Suprapubic skin (tissue), 4 donors: ENCODE measurements around the gene CBLIF. TPM values are rescaled to one million over a fixed set of nuclear protein-coding genes. Genes with fewer than 3 reads are reported as not detected.

Source experiments
- DNase-seq, 2 donors: peaks; one replicate each; pipeline ENCODE4 v3.0.0-alpha.2; 2019; ENCODE audit warnings: low spot score in 2 of 2
- H3K27ac ChIP-seq: fragments of 200-600 bp; sonication (generic); one replicate; pipeline ENCODE4 v1.5.1; 2019
- H3K27me3 ChIP-seq: fragments of 200-600 bp; sonication (generic); one replicate; pipeline ENCODE4 v1.5.1; 2019
- H3K36me3 ChIP-seq: fragments of 200-600 bp; sonication (generic); one replicate; pipeline ENCODE4 v1.5.1; 2019
- H3K4me1 ChIP-seq: fragments of 200-600 bp; sonication (generic); one replicate; pipeline ENCODE4 v1.5.1; 2019
- H3K4me3 ChIP-seq: fragments of 200-600 bp; sonication (generic); one replicate; pipeline ENCODE4 v1.5.1; 2019; ENCODE audit warnings: mild to moderate bottlenecking
- H3K9me3 ChIP-seq: fragments of 200-600 bp; sonication (generic); one replicate; pipeline ENCODE4 v1.5.1; 2019
- CTCF ChIP-seq, 2 donors: fragments of 200-600 bp in 1 of 2; fragments of 450-650 bp in 1 of 2; sonication (generic) in 1 of 2; IDR thresholded peaks; one replicate each; pipeline ENCODE4 v1.5.1; 2016 to 2019; ENCODE audit warnings: antibody characterized with exemption in 2 of 2, mild to moderate bottlenecking in 1 of 2, moderate library complexity in 1 of 2
- EP300 ChIP-seq: sonication (generic); formaldehyde crosslinking; IDR thresholded peaks from one replicate; pipeline ENCODE4 v1.6.1; 2017; ENCODE audit warnings: antibody characterized with exemption
- POLR2A ChIP-seq, 2 donors: fragments of 450-650 bp; IDR thresholded peaks; one replicate each; pipeline ENCODE4 v1.6.1; 2017; ENCODE audit warnings: antibody characterized with exemption in 2 of 2, mild to moderate bottlenecking in 2 of 2, moderate library complexity in 2 of 2
- POLR2AphosphoS5 ChIP-seq, 3 donors: sonication (generic); formaldehyde crosslinking; IDR thresholded peaks; one replicate each; pipeline ENCODE4 v1.6.1; 2017; ENCODE audit warnings: antibody characterized with exemption in 3 of 3
- WGBS: methylation state at CpG from one replicate; pipeline ENCODE4 v1.1.5; 2018; 5-methylcytosine and 5-hydroxymethylcytosine counted together
- total RNA-seq, 4 donors: library from RNA; depleted of rRNA; stranded (reverse); fragments of >200 nt; gene quantifications; one replicate each; pipeline ENCODE4 v1.1.0, GENCODE V29; 2016

Gene CBLIF
- total RNA-seq, 4 donors from 2014 or later, result not detected

GRCh38 chr11:59878575-59878974, 33.3 kb upstream of the CBLIF start, which contains the start of gene OOSP3:
TSS of gene OOSP3 (plus strand) at chr11:59878782. CDS start at chr11:59878809, 27 bp downstream.
- Histone ChIP-seq H3K27ac (no peak within 1 kb of the TSS), H3K4me3 (no peak within 1 kb of the TSS), H3K9me3 (no peaks in the 10 kb centered on the region), H3K4me1 (no peaks in the 10 kb centered on the region), H3K27me3 (no peaks in the 10 kb centered on the region), H3K36me3 (no peaks in the 10 kb centered on the region)
- no peak for DNase-seq
- TF ChIP-seq POLR2A (IDR thresholded peaks at IDR 0.05) (no peak), EP300 (no peak), CTCF (IDR thresholded peaks at IDR 0.05) (no peak), POLR2AphosphoS5 (IDR thresholded peaks at IDR 0.05) (no peak)
- whole genome bisulfite sequencing, result 54% methylated on average over 5 of the region's 5 CpGs

GRCh38 chr11:59877784-59878183, 32.5 kb upstream of the CBLIF start:
- H3K27ac ChIP-seq, result no peak overlapping the region
- H3K4me1 ChIP-seq, result no peaks in the 10 kb centered on the region
- H3K9me3 ChIP-seq, result no peaks in the 10 kb centered on the region
- no peak for DNase-seq
- no peaks in the 10 kb centered on the region for H3K27me3 ChIP-seq
- no peak overlapping the region for H3K4me3 ChIP-seq
- no peak for TF ChIP-seq EP300
- no peak for TF ChIP-seq CTCF (IDR thresholded peaks at IDR 0.05)
- TF ChIP-seq POLR2A (IDR thresholded peaks at IDR 0.05), result no peak
- TF ChIP-seq POLR2AphosphoS5 (IDR thresholded peaks at IDR 0.05), result no peak
- no peaks in the 10 kb centered on the region for H3K36me3 ChIP-seq

GRCh38 chr11:59877325-59877724, 32.0 kb upstream of the CBLIF start:
- no peak for DNase-seq
- H3K36me3 ChIP-seq, result no peaks in the 10 kb centered on the region
- TF ChIP-seq POLR2A (IDR thresholded peaks at IDR 0.05) (no peak), POLR2AphosphoS5 (IDR thresholded peaks at IDR 0.05) (no peak), CTCF (IDR thresholded peaks at IDR 0.05) (no peak), EP300 (no peak)
- no peaks in the 10 kb centered on the region for H3K27me3 ChIP-seq
- H3K9me3 ChIP-seq, result no peaks in the 10 kb centered on the region
- no peaks in the 10 kb centered on the region for H3K4me1 ChIP-seq
- H3K4me3 ChIP-seq, result no peak overlapping the region
- no peak overlapping the region for H3K27ac ChIP-seq

- Histone ChIP-seq H3K9me3 (no peaks in the 10 kb centered on the region), H3K27me3 (no peaks in the 10 kb centered on the region), H3K27ac (no peak overlapping the region), H3K4me1 (no peaks in the 10 kb centered on the region), H3K4me3 (no peak overlapping the region), H3K36me3 (no peaks in the 10 kb centered on the region)
- WGBS, result 88% methylated on average over 9 of the region's 9 CpGs
- no peak for DNase-seq
- TF ChIP-seq CTCF (IDR thresholded peaks at IDR 0.05) (no peak), POLR2A (IDR thresholded peaks at IDR 0.05) (no peak), POLR2AphosphoS5 (IDR thresholded peaks at IDR 0.05) (no peak), EP300 (no peak)
Measured at GRCh38 chr11:59875856-59876519, 30.7 kb upstream of the CBLIF start.

GRCh38 chr11:59872076-59872475, 26.8 kb upstream of the CBLIF start:
- no peak for DNase-seq
- Histone ChIP-seq H3K27ac (no peak overlapping the region), H3K4me1 (no peaks in the 10 kb centered on the region), H3K27me3 (no peaks in the 10 kb centered on the region), H3K4me3 (no peak overlapping the region), H3K9me3 (no peaks in the 10 kb centered on the region), H3K36me3 (no peaks in the 10 kb centered on the region)
- TF ChIP-seq EP300, result no peak

GRCh38 chr11:59867946-59868345, 22.6 kb upstream of the CBLIF start:
- Histone ChIP-seq H3K4me3 (no peak overlapping the region), H3K4me1 (no peaks in the 10 kb centered on the region), H3K27me3 (no peaks in the 10 kb centered on the region), H3K9me3 (no peaks in the 10 kb centered on the region), H3K27ac (no peak overlapping the region), H3K36me3 (no peaks in the 10 kb centered on the region)
- no peak for DNase-seq
- TF ChIP-seq EP300 (no peak), CTCF (IDR thresholded peaks at IDR 0.05) (no peak), POLR2A (IDR thresholded peaks at IDR 0.05) (no peak), POLR2AphosphoS5 (IDR thresholded peaks at IDR 0.05) (no peak)
- WGBS, result 95% methylated on average over 2 of the region's 2 CpGs
